ENCODE data around the gene HS3ST4. TPM values are rescaled to one million over a fixed set of nuclear protein-coding genes. Genes with fewer than 3 reads are reported as not detected.

HS3ST4 gene
- total and polyA plus RNA-seq, 2 of the 4 experiments (the other 2 are of a cell fraction): not detected

DNA sequence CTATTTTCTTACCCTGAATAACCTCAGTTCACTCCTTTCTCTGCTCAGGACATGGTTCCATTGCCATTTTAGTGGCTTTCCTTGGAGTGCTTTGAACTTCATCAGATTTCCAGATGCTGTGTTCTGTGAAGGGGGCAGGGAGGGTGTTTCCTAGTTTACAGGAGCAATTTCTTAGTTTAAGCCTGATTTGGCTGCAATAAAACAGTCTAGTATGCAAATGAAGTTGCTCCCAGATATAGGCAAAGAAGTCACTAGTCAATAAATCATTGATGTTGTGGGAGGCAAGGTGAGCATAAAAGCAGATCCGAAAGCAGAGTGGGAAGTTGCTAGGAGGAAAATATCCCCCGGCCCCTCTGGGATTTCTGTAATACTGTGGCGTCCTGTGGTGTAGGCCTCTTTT lies 202.3 kb downstream of the HS3ST4 start:
- dilution Hi-C loops (cut with HindIII; ENCODE audit: low sequenced_read_pairs, unreplicated experiment) (no loop called here), intact Hi-C loops (cut with micrococcal nuclease) (no loop called here), in situ Hi-C loops (cut with MboI; ENCODE audit: low sequenced_read_pairs) (no loop called here)
- POLR2A ChIA-PET (ENCODE audit: unreplicated experiment): no interaction called here
- TF ChIP-seq RAD21 (IDR thresholded peaks at IDR 0.05; ENCODE audit: low read length): no peak
- TF ChIP-seq SMC3 (IDR thresholded peaks at IDR 0.05; ENCODE audit: low read depth, low read length): no peak
- TF ChIP-seq BHLHE40 (IDR thresholded peaks at IDR 0.05; ENCODE audit: low read depth, low read length): no peak
- TF ChIP-seq MXI1 (IDR thresholded peaks at IDR 0.05; ENCODE audit: borderline replicate concordance, low read depth, low read length): no peak
- TF ChIP-seq, protein P1, sequence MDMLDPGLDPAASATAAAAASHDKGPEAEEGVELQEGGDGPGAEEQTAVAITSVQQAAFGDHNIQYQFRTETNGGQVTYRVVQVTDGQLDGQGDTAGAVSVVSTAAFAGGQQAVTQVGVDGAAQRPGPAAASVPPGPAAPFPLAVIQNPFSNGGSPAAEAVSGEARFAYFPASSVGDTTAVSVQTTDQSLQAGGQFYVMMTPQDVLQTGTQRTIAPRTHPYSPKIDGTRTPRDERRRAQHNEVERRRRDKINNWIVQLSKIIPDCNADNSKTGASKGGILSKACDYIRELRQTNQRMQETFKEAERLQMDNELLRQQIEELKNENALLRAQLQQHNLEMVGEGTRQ (IDR thresholded peaks at IDR 0.05; ENCODE audit: low read depth, low read length): no peak
- no peak for TF ChIP-seq CHD1 (IDR thresholded peaks at IDR 0.05; ENCODE audit: low read depth, low read length)
- no peak for TF ChIP-seq RFX5 (IDR thresholded peaks at IDR 0.05; ENCODE audit: low read depth, low read length)
- TF ChIP-seq NFE2L2 (IDR thresholded peaks at IDR 0.05; ENCODE audit: low read depth, low read length): no peak
- TF ChIP-seq MAZ (IDR thresholded peaks at IDR 0.05; ENCODE audit: borderline replicate concordance, low read depth, low read length): no peak
- Histone ChIP-seq H3K27me3 (ENCODE audit: control insufficient read depth, insufficient read depth, low read length) (no peaks in the 10 kb centered on the region), H3K9ac (ENCODE audit: low read depth, low read length) (no peak overlapping the region), H3K36me3 (ENCODE audit: control insufficient read depth, insufficient read depth, low read length) (no peaks in the 10 kb centered on the region), H3K9me1 (ENCODE audit: insufficient read depth, low read length) (no peaks in the 10 kb centered on the region), H4K20me1 (ENCODE audit: insufficient read depth, low read length) (no peaks in the 10 kb centered on the region), H3K9me3 (ENCODE audit: control insufficient read depth, insufficient read depth, low read length) (peaks cover 17% of the 10 kb centered on the region), H3K4me3 (ENCODE audit: insufficient read depth, low read depth, low read length) (no peak overlapping the region), H4K8ac (ENCODE audit: low read depth in 2 of 2, low read length in 2 of 2) (no peak overlapping the region), H2AK5ac (ENCODE audit: low read depth, low read length) (no peak overlapping the region), H3K56ac (ENCODE audit: extremely low read depth, insufficient read depth, low read length) (no peak overlapping the region), H3K14ac (replicated peaks; ENCODE audit: low read depth, low read length) (no peak overlapping the region), H4K91ac (ENCODE audit: insufficient read depth, low read depth, low read length) (no peak overlapping the region), H3K4me2 (ENCODE audit: low read depth, low read length) (no peak overlapping the region), H2AK9ac (replicated peaks; ENCODE audit: low read depth, low read length, poor library complexity) (no peak overlapping the region), H3K79me1 (ENCODE audit: low read depth in 1 of 2, low read length in 2 of 2) (no peaks in the 10 kb centered on the region), H2BK15ac (ENCODE audit: low read depth, low read length) (no peak overlapping the region), H2BK20ac (ENCODE audit: low read depth, low read length) (no peak overlapping the region), H2BK120ac (ENCODE audit: low read depth, low read length) (no peak overlapping the region), H3K23ac (ENCODE audit: low read depth, low read length) (no peak overlapping the region), H3K4me1 (ENCODE audit: control insufficient read depth, insufficient read depth, low read length) (no peaks in the 10 kb centered on the region), H3K27ac (ENCODE audit: insufficient read depth, low read length) (no peak overlapping the region), H2AFZ (replicated peaks; ENCODE audit: low read length, poor library complexity) (no peak overlapping the region), H3K18ac (ENCODE audit: low read depth, low read length) (no peak overlapping the region), H3K4ac (ENCODE audit: low read depth, low read length) (no peak overlapping the region), H2BK5ac (ENCODE audit: low read depth, low read length, poor library complexity, severe bottlenecking) (no peak overlapping the region), H4K5ac (ENCODE audit: low read depth, low read length) (no peak overlapping the region)
- ATAC-seq (ENCODE audit: low read depth) (no peak), DNase-seq (no peak)
- WGBS, 2 experiments (ENCODE audit: extremely low coverage in 2 of 2, insufficient read length in 1 of 2): no CpG with 5 or more reads among the region's 3 CpGs
- no TSS peak for BruUV-seq (replicated peaks)
- CTCF ChIA-PET: no interaction called here

Data from IMR-90 (cell line).